Glutamatergic neuron (in vitro differentiated cells): ENCODE measurements around the gene KLHL1. TPM values are rescaled to one million over a fixed set of nuclear protein-coding genes. Genes with fewer than 3 reads are reported as not detected.

Experiments
- DNase-seq: peaks from one replicate; pipeline ENCODE4 v3.0.0; 2022
- H3K27ac Mint-ChIP-seq: one replicate; pipeline ENCODE4 v1.8.0; 2020; ENCODE audit warnings: mild to moderate bottlenecking, mixed read lengths, inconsistent platforms; ENCODE audit not compliant: unreplicated experiment
- H3K27me3 Mint-ChIP-seq: one replicate; pipeline ENCODE4 v1.8.0; 2020; ENCODE audit warnings: mild to moderate bottlenecking, moderate library complexity, mixed read lengths, inconsistent platforms; ENCODE audit not compliant: unreplicated experiment
- H3K36me3 Mint-ChIP-seq: one replicate; pipeline ENCODE4 v1.8.0; 2020; ENCODE audit warnings: mild to moderate bottlenecking, mixed read lengths, inconsistent platforms; ENCODE audit not compliant: unreplicated experiment
- H3K4me1 Mint-ChIP-seq: one replicate; pipeline ENCODE4 v1.8.0; 2020; ENCODE audit warnings: mild to moderate bottlenecking, low read depth, mixed read lengths, inconsistent platforms; ENCODE audit not compliant: unreplicated experiment
- H3K4me3 Mint-ChIP-seq: one replicate; pipeline ENCODE4 v1.8.0; 2020; ENCODE audit warnings: mild to moderate bottlenecking, mixed read lengths, inconsistent platforms; ENCODE audit not compliant: unreplicated experiment
- H3K9me3 Mint-ChIP-seq: one replicate; pipeline ENCODE4 v1.8.0; 2020; ENCODE audit warnings: mild to moderate bottlenecking, moderate library complexity, mixed read lengths, inconsistent platforms; ENCODE audit not compliant: unreplicated experiment
- total RNA-seq: library from RNA; stranded (reverse); fragmentation: NEBNext Ultra II Directional; extraction: Animal tissue kit (Norgen Biotek cat#: 25700); gene quantifications from one replicate; pipeline ENCODE4 v1.2.1, GENCODE V29; 2021; ENCODE audit not compliant: unreplicated experiment
- TF ChIP-seq, protein P1 (sequence below): fragments of 200-600 bp; sonication (generic); IDR thresholded peaks from one replicate; pipeline ENCODE4 v1.5.0; 2021; ENCODE audit not compliant: partially characterized antibody, unreplicated experiment

KLHL1 gene
- total RNA-seq, 1 donor from 2014 or later, result not detected

DNA sequence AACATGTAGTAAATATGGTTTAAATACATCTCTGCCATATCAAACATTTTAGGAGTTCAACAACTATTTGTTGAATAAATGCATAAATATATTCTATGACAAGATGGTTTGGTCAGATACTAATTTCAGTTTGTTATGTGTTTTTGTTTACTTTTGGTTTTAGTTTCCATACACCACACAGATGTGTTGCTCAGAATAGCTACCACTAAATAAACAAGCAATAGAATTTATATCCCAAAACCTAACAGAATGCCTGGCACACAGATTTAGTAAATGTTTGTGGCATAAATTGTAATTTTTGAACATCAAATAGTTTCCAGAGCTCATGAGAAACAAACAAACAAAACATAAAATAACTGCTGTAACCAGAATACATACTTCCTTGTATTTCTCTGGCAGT is 127.5 kb downstream of the KLHL1 start:
- H3K36me3 Mint-ChIP-seq, result no peaks in the 10 kb centered on the region
- H3K27ac Mint-ChIP-seq, result no peak overlapping the region
- no peaks in the 10 kb centered on the region for H3K4me1 Mint-ChIP-seq
- no peaks in the 10 kb centered on the region for H3K27me3 Mint-ChIP-seq
- no peak overlapping the region for H3K4me3 Mint-ChIP-seq
- TF ChIP-seq, protein P1, sequence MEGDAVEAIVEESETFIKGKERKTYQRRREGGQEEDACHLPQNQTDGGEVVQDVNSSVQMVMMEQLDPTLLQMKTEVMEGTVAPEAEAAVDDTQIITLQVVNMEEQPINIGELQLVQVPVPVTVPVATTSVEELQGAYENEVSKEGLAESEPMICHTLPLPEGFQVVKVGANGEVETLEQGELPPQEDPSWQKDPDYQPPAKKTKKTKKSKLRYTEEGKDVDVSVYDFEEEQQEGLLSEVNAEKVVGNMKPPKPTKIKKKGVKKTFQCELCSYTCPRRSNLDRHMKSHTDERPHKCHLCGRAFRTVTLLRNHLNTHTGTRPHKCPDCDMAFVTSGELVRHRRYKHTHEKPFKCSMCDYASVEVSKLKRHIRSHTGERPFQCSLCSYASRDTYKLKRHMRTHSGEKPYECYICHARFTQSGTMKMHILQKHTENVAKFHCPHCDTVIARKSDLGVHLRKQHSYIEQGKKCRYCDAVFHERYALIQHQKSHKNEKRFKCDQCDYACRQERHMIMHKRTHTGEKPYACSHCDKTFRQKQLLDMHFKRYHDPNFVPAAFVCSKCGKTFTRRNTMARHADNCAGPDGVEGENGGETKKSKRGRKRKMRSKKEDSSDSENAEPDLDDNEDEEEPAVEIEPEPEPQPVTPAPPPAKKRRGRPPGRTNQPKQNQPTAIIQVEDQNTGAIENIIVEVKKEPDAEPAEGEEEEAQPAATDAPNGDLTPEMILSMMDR, result no peak
- H3K9me3 Mint-ChIP-seq, result no peaks in the 10 kb centered on the region
- no peak for DNase-seq

DNA sequence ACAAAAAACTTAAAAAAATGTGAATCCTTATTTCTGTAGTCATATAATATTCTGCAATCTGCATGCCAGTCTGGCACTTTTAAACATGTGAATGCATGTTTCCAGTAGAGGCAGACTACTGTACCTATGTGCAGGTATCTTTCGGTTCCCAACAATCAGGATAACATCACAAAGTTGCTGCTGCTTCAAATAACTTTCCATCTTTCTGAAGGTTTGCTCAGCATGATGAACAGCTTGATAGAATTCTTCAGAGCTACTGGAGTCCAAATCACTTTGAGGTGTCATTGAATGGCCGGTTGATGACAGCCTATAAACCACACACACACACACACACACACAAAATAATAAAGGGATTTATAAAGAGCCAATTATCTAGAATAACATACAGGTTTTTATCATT is 132.8 kb downstream of the KLHL1 start:
- H3K27ac Mint-ChIP-seq, result no peak overlapping the region
- no peak overlapping the region for H3K4me3 Mint-ChIP-seq
- no peak for DNase-seq
- no peaks in the 10 kb centered on the region for H3K27me3 Mint-ChIP-seq
- H3K9me3 Mint-ChIP-seq, result no peaks in the 10 kb centered on the region
- H3K36me3 Mint-ChIP-seq, result no peaks in the 10 kb centered on the region
- H3K4me1 Mint-ChIP-seq, result no peaks in the 10 kb centered on the region
- TF ChIP-seq, protein P1, result no peak

DNA sequence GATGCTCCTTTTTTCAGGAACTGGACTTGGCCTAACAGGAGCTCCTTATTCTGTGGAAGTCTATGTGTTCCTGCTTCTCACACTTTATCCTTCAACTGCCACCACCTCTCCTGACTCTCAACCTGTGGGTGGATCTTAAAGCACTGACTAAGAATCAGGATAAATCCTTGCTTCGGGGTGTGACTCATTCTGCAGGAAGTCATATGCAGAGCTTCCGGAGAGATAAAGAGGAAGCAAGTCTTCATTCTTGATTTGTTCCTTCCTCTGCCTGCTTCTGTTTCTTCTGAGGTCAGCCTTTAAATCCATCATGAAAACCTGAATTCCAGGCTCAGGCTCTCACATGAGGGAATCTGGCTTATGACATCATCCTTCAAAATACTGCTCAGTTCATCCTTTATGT is 137.7 kb downstream of the KLHL1 start:
- H3K4me1 Mint-ChIP-seq, result no peaks in the 10 kb centered on the region
- no peak overlapping the region for H3K27ac Mint-ChIP-seq
- H3K27me3 Mint-ChIP-seq, result no peaks in the 10 kb centered on the region
- DNase-seq, result no peak
- no peak overlapping the region for H3K4me3 Mint-ChIP-seq
- TF ChIP-seq, protein P1, result no peak
- no peaks in the 10 kb centered on the region for H3K9me3 Mint-ChIP-seq
- no peaks in the 10 kb centered on the region for H3K36me3 Mint-ChIP-seq

DNA sequence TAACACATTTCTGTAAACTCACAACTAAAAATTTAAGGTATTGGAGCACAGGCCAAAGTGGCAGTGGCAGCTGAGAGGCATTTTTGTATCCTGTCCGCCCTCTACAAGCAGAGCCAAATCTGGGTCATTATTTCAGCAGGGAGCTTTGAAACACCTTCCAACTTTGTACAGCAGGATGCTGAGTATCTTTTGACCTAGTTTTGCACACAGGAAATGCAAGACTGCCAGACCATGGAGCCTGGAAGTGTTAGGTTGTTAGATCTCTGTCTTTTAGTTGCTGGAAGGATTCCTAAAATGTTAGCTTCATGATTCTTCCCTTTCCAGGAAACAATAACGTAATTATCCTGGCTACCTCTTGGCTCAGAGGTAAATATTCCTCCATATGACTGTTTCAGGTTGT is 149.2 kb downstream of the KLHL1 start:
- no peaks in the 10 kb centered on the region for H3K36me3 Mint-ChIP-seq
- H3K27ac Mint-ChIP-seq, result no peak overlapping the region
- TF ChIP-seq, protein P1, result no peak
- no peak for DNase-seq
- H3K27me3 Mint-ChIP-seq, result no peaks in the 10 kb centered on the region
- H3K9me3 Mint-ChIP-seq, result no peaks in the 10 kb centered on the region
- H3K4me3 Mint-ChIP-seq, result no peak overlapping the region
- no peaks in the 10 kb centered on the region for H3K4me1 Mint-ChIP-seq

DNA sequence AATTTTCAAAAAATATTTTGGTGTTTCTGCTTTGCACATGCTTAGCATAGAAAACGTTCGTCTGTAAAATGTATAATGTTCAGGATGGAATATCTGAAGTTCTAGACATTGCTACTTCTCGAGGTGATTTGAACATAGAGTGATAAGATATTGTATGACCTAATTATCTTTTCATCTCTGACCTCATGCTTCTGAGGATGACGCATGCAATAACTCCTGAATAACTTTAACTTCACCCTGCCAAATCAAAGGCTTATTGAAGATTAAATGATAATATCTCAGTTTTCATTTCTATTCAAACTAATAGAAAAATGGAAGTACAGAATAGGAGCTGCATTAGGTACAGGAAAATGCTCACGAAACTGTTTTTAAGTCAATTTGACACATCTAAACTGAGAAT is 151.4 kb downstream of the KLHL1 start:
- Mint-ChIP-seq H3K9me3 (no peaks in the 10 kb centered on the region), H3K27me3 (no peaks in the 10 kb centered on the region), H3K4me1 (no peaks in the 10 kb centered on the region), H3K27ac (no peak overlapping the region), H3K36me3 (no peaks in the 10 kb centered on the region), H3K4me3 (no peak overlapping the region)
- no peak for DNase-seq
- TF ChIP-seq, protein P1, result no peak
